ENCODE results near the gene CALHM1. TPM values are rescaled to one million over a fixed set of nuclear protein-coding genes. Genes with fewer than 3 reads are reported as not detected.
"Not testable (repeated sequence)": the region's sequence is repeated elsewhere in the genome, so short reads cannot be mapped to it uniquely, and the experiment has no call there.

Gene CALHM1
- total RNA-seq, 1 donor from 2014 or later = not detected

- no peaks in the 10 kb centered on the region for H3K36me3 ChIP-seq (ENCODE audit: control insufficient read depth, insufficient read depth, low read length)
- H3K27me3 ChIP-seq (ENCODE audit: control insufficient read depth, insufficient read depth, low read length) = peaks cover 25% of the 10 kb centered on the region
- TF ChIP-seq, protein P1, sequence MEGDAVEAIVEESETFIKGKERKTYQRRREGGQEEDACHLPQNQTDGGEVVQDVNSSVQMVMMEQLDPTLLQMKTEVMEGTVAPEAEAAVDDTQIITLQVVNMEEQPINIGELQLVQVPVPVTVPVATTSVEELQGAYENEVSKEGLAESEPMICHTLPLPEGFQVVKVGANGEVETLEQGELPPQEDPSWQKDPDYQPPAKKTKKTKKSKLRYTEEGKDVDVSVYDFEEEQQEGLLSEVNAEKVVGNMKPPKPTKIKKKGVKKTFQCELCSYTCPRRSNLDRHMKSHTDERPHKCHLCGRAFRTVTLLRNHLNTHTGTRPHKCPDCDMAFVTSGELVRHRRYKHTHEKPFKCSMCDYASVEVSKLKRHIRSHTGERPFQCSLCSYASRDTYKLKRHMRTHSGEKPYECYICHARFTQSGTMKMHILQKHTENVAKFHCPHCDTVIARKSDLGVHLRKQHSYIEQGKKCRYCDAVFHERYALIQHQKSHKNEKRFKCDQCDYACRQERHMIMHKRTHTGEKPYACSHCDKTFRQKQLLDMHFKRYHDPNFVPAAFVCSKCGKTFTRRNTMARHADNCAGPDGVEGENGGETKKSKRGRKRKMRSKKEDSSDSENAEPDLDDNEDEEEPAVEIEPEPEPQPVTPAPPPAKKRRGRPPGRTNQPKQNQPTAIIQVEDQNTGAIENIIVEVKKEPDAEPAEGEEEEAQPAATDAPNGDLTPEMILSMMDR (IDR thresholded peaks at IDR 0.05; ENCODE audit: insufficient read depth, low read length, poor library complexity, severe bottlenecking) = no peak
- peak; percentile 97 for DNase-seq (ENCODE audit: low read depth)
- H3K4me3 ChIP-seq (ENCODE audit: low read depth, low read length) = no peak overlapping the region
Observed at GRCh38 chr10:103491729-103492364, 33.1 kb upstream of the CALHM1 start.

GRCh38 chr10:103490986-103491314 is 32.2 kb upstream of the CALHM1 start:
- no peak for DNase-seq (ENCODE audit: low read depth)
- TF ChIP-seq, protein P1 (IDR thresholded peaks at IDR 0.05; ENCODE audit: insufficient read depth, low read length, poor library complexity, severe bottlenecking) = no peak
- H3K27me3 ChIP-seq (ENCODE audit: control insufficient read depth, insufficient read depth, low read length) = peaks cover 23% of the 10 kb centered on the region
- no peaks in the 10 kb centered on the region for H3K36me3 ChIP-seq (ENCODE audit: control insufficient read depth, insufficient read depth, low read length)
- H3K4me3 ChIP-seq (ENCODE audit: low read depth, low read length) = no peak overlapping the region

DNA sequence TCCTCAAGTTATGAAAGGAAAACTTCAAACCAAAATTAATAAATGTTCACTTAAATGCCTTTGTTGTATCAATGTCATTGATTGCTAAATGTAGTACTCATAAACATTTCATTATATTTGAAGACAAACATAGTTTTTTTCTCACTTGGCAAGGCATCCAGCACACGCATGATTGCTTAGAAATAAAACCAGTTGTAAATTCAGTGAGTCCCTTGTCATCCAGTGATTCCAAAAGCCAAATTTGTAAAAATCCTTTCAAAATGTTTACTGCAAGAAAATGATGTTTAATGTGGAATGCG is 28.7 kb upstream of the CALHM1 start:
- DNase-seq (ENCODE audit: low read depth) = no peak
- Histone ChIP-seq H3K27me3 (ENCODE audit: control insufficient read depth, insufficient read depth, low read length) (peaks cover 3% of the 10 kb centered on the region), H3K36me3 (ENCODE audit: control insufficient read depth, insufficient read depth, low read length) (no peaks in the 10 kb centered on the region), H3K4me3 (ENCODE audit: low read depth, low read length) (no peak overlapping the region)
- TF ChIP-seq, protein P1 (IDR thresholded peaks at IDR 0.05; ENCODE audit: insufficient read depth, low read length, poor library complexity, severe bottlenecking) = no peak

GRCh38 chr10:103486635-103487409 is 28.1 kb upstream of the CALHM1 start:
- DNase-seq (ENCODE audit: low read depth); H3K36me3 ChIP-seq (ENCODE audit: control insufficient read depth, insufficient read depth, low read length); H3K27me3 ChIP-seq (ENCODE audit: control insufficient read depth, insufficient read depth, low read length); H3K4me3 ChIP-seq (ENCODE audit: low read depth, low read length): not testable (repeated sequence)

GRCh38 chr10:103481974-103482531 is 23.4 kb upstream of the CALHM1 start:
- no peak for DNase-seq (ENCODE audit: low read depth)
- TF ChIP-seq, protein P1 (IDR thresholded peaks at IDR 0.05; ENCODE audit: insufficient read depth, low read length, poor library complexity, severe bottlenecking) = peak; percentile 68

DNA sequence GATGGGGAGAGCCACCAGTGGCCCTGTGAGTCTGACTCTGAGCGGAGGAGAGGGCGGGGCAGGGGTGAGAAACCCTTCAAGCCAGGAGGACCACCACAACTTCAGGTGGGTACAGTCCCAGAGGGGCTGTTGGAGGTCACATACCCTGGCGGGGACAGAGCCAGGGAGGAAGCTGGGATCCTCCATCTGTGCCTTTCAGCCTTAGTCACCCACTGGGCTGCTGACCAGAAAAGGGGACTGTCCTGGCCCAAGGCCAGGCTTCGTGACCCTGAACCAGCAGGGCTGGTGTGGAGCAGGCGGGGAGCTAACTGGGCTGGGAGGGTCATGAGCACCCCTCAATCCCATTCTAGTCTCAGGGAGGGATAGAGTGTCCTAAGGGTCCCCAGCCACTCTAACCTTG is 21.8 kb upstream of the CALHM1 start:
- H3K36me3 ChIP-seq (ENCODE audit: control insufficient read depth, insufficient read depth, low read length) = no peaks in the 10 kb centered on the region
- DNase-seq (ENCODE audit: low read depth) = no peak
- TF ChIP-seq, protein P1 (IDR thresholded peaks at IDR 0.05; ENCODE audit: insufficient read depth, low read length, poor library complexity, severe bottlenecking) = no peak
- H3K27me3 ChIP-seq (ENCODE audit: control insufficient read depth, insufficient read depth, low read length) = peaks cover 3% of the 10 kb centered on the region
- no peak overlapping the region for H3K4me3 ChIP-seq (ENCODE audit: low read depth, low read length)

More at GRCh38 chr10:103481974-103482531, 23.4 kb upstream of the CALHM1 start:
- H3K36me3 ChIP-seq (ENCODE audit: control insufficient read depth, insufficient read depth, low read length) = no peaks in the 10 kb centered on the region
- H3K4me3 ChIP-seq (ENCODE audit: low read depth, low read length) = no peak overlapping the region
- peaks cover 3% of the 10 kb centered on the region for H3K27me3 ChIP-seq (ENCODE audit: control insufficient read depth, insufficient read depth, low read length)
